Neural cell (in vitro differentiated cells): Measurements from ENCODE around the gene CLSTN1. TPM values are rescaled to one million over a fixed set of nuclear protein-coding genes. Genes with fewer than 3 reads are reported as not detected.

Source experiments
- H2AFZ ChIP-seq: fragments of 200-600, 300-800 bp; sonication (generic), shearing (Covaris generic); 2 replicates; pipeline ENCODE4 v1.6.0; 2014; ENCODE audit warnings: low read depth, mild to moderate bottlenecking, antibody characterized with exemption, low read length, moderate library complexity
- H3F3A ChIP-seq: fragments of 200-600 bp; shearing (Covaris generic); 2 replicates; pipeline ENCODE4 v1.6.1; 2016; ENCODE audit warnings: mild to moderate bottlenecking, moderate library complexity, mixed read lengths, antibody characterized with exemption, low read length; ENCODE audit not compliant: insufficient read depth, poor library complexity, severe bottlenecking
- H3K27ac ChIP-seq: fragments of 200-600, 300-800 bp; sonication (generic), shearing (Covaris generic); 2 replicates; pipeline ENCODE4 v1.5.1; 2014; ENCODE audit warnings: mild to moderate bottlenecking, low read length, moderate library complexity
- H3K27me3 ChIP-seq: fragments of 300-800, 200-600 bp; sonication (generic), shearing (Covaris generic); 2 replicates; pipeline ENCODE4 v1.6.0; 2014; ENCODE audit warnings: mild to moderate bottlenecking, low read depth, low read length, moderate library complexity; ENCODE audit not compliant: insufficient read depth
- H3K36me3 ChIP-seq: fragments of 300-800, 200-600 bp; sonication (generic), shearing (Covaris generic); 2 replicates; pipeline ENCODE4 v1.5.1; 2014; ENCODE audit warnings: mild to moderate bottlenecking, antibody characterized with exemption, low read length, moderate library complexity; ENCODE audit not compliant: insufficient read depth
- H3K4me2 ChIP-seq: fragments of 300-800, 200-600 bp; sonication (generic), shearing (Covaris generic); 2 replicates; pipeline ENCODE4 v1.6.0; 2014; ENCODE audit warnings: mild to moderate bottlenecking, low read length
- H3K4me3 ChIP-seq: fragments of 300-800, 200-600 bp; sonication (generic), shearing (Covaris generic); 2 replicates; pipeline ENCODE4 v1.5.1; 2014; ENCODE audit warnings: mild to moderate bottlenecking, low read length, moderate library complexity
- H3K79me2 ChIP-seq: fragments of 200-600 bp; shearing (Covaris generic); replicated peaks from 2 replicates; pipeline ENCODE4 v1.6.0; 2014; ENCODE audit warnings: mild to moderate bottlenecking, low read length, moderate library complexity; ENCODE audit not compliant: insufficient read depth
- H3K9ac ChIP-seq: fragments of 300-800, 200-600 bp; sonication (generic), shearing (Covaris generic); 2 replicates; pipeline ENCODE4 v1.6.1; 2016; ENCODE audit warnings: mild to moderate bottlenecking, low read length, mixed read lengths
- H3K9me2 ChIP-seq: fragments of 200-600 bp; shearing (Covaris generic); 2 replicates; pipeline ENCODE4 v1.6.1; 2016; ENCODE audit warnings: mild to moderate bottlenecking, low read length, mixed read lengths; ENCODE audit not compliant: insufficient read depth
- H3K9me3 ChIP-seq: fragments of 200-600, 300-800 bp; sonication (generic), shearing (Covaris generic); 2 replicates; pipeline ENCODE4 v1.6.1; 2016; ENCODE audit warnings: mild to moderate bottlenecking, mixed run types, low read length, moderate library complexity, mixed read lengths
- H4K20me1 ChIP-seq: fragments of 200-600 bp; shearing (Covaris generic); 2 replicates; pipeline ENCODE4 v1.6.1; 2016; ENCODE audit warnings: mild to moderate bottlenecking, mixed run types; ENCODE audit not compliant: insufficient read depth
- EP300 ChIP-seq: fragments of 450-650 bp; conservative IDR thresholded peaks from 2 replicates; pipeline ENCODE4 v1.6.1; 2014; ENCODE audit warnings: antibody characterized with exemption, mild to moderate bottlenecking, moderate library complexity; ENCODE audit not compliant: poor library complexity, severe bottlenecking
- EZH2 ChIP-seq: fragments of 200-600, 300-800 bp; shearing (Covaris generic), sonication (generic); IDR thresholded peaks from 2 replicates; pipeline ENCODE4 v1.6.1; 2014; ENCODE audit warnings: antibody characterized with exemption, low read length, borderline replicate concordance, mild to moderate bottlenecking; ENCODE audit not compliant: insufficient read depth, poor library complexity, severe bottlenecking
- MXI1 ChIP-seq: fragments of 450-650 bp; conservative IDR thresholded peaks from 2 replicates; pipeline ENCODE4 v1.6.1; 2014; ENCODE audit warnings: antibody characterized with exemption, mild to moderate bottlenecking; ENCODE audit not compliant: poor library complexity, severe bottlenecking
- POLR2AphosphoS5 ChIP-seq: IDR thresholded peaks from 2 replicates; pipeline ENCODE4 v1.6.1; 2012
- RAD21 ChIP-seq: fragments of 450-650 bp; conservative IDR thresholded peaks from 2 replicates; pipeline ENCODE4 v1.6.1; 2014; ENCODE audit warnings: antibody characterized with exemption, mild to moderate bottlenecking, moderate library complexity
- SMC3 ChIP-seq: fragments of 450-650 bp; conservative IDR thresholded peaks from 2 replicates; pipeline ENCODE4 v1.6.1; 2014; ENCODE audit warnings: antibody characterized with exemption, mild to moderate bottlenecking, moderate library complexity; ENCODE audit not compliant: poor library complexity
- TAF1 ChIP-seq: IDR thresholded peaks from 2 replicates; pipeline ENCODE4 v1.6.1; 2012; ENCODE audit warnings: low read depth
- polyA plus RNA-seq: library from polyadenylated mRNA; depleted of rRNA; stranded (reverse); fragments of >200 nt; gene quantifications from 2 replicates; pipeline ENCODE4 v1.2.3, GENCODE V29; 2014
- TF ChIP-seq, protein P1 (sequence below): IDR thresholded peaks from 2 replicates; pipeline ENCODE4 v1.6.1; 2012; ENCODE audit warnings: borderline replicate concordance
- TF ChIP-seq, protein P2 (sequence below): fragments of 450-650 bp; IDR thresholded peaks from 2 replicates; pipeline ENCODE4 v1.5.1; 2014; ENCODE audit warnings: antibody characterized with exemption, mild to moderate bottlenecking, moderate library complexity; ENCODE audit not compliant: poor library complexity, severe bottlenecking

CLSTN1 gene
- polyA plus RNA-seq, 1 donor from 2014 or later: 77.2 TPM

DNA sequence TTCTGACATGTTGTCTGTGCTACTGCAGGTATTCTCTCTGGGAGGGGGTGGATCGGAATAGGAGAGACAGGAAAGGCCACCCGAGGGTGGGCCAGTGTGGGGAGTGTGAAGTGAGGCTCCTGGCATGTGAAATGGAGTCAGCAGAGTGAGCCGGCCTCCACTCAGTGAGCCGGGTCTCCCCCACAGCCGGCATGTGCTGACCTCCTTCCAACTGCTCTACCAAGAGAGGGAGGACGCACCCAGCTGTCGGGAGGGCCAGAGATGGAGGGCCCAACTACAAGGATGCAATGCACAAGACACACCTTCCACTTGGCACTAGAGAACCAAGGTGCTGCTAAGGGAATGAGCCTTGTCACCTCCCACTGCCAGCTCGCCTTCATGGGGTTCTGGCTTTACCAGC is 28.2 kb upstream of the CLSTN1 start:
- Histone ChIP-seq H3K9me2 (no peaks in the 10 kb centered on the region), H3K27ac (no peak overlapping the region), H3F3A (no peaks in the 10 kb centered on the region), H3K27me3 (no peaks in the 10 kb centered on the region), H3K36me3 (no peaks in the 10 kb centered on the region), H2AFZ (no peak overlapping the region), H4K20me1 (no peaks in the 10 kb centered on the region), H3K79me2 (no peaks in the 10 kb centered on the region), H3K9me3 (no peaks in the 10 kb centered on the region), H3K4me2 (no peak overlapping the region), H3K9ac (no peak overlapping the region), H3K4me3 (no peak overlapping the region)
- no peak for TF ChIP-seq POLR2AphosphoS5
- TF ChIP-seq, protein P1, sequence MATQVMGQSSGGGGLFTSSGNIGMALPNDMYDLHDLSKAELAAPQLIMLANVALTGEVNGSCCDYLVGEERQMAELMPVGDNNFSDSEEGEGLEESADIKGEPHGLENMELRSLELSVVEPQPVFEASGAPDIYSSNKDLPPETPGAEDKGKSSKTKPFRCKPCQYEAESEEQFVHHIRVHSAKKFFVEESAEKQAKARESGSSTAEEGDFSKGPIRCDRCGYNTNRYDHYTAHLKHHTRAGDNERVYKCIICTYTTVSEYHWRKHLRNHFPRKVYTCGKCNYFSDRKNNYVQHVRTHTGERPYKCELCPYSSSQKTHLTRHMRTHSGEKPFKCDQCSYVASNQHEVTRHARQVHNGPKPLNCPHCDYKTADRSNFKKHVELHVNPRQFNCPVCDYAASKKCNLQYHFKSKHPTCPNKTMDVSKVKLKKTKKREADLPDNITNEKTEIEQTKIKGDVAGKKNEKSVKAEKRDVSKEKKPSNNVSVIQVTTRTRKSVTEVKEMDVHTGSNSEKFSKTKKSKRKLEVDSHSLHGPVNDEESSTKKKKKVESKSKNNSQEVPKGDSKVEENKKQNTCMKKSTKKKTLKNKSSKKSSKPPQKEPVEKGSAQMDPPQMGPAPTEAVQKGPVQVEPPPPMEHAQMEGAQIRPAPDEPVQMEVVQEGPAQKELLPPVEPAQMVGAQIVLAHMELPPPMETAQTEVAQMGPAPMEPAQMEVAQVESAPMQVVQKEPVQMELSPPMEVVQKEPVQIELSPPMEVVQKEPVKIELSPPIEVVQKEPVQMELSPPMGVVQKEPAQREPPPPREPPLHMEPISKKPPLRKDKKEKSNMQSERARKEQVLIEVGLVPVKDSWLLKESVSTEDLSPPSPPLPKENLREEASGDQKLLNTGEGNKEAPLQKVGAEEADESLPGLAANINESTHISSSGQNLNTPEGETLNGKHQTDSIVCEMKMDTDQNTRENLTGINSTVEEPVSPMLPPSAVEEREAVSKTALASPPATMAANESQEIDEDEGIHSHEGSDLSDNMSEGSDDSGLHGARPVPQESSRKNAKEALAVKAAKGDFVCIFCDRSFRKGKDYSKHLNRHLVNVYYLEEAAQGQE: no peak
- TF ChIP-seq MXI1: no peak
- no peak for TF ChIP-seq RAD21
- TF ChIP-seq EP300: no peak
- TF ChIP-seq SMC3: no peak
- TF ChIP-seq EZH2: no peak
- TF ChIP-seq TAF1: no peak
- TF ChIP-seq, protein P2, sequence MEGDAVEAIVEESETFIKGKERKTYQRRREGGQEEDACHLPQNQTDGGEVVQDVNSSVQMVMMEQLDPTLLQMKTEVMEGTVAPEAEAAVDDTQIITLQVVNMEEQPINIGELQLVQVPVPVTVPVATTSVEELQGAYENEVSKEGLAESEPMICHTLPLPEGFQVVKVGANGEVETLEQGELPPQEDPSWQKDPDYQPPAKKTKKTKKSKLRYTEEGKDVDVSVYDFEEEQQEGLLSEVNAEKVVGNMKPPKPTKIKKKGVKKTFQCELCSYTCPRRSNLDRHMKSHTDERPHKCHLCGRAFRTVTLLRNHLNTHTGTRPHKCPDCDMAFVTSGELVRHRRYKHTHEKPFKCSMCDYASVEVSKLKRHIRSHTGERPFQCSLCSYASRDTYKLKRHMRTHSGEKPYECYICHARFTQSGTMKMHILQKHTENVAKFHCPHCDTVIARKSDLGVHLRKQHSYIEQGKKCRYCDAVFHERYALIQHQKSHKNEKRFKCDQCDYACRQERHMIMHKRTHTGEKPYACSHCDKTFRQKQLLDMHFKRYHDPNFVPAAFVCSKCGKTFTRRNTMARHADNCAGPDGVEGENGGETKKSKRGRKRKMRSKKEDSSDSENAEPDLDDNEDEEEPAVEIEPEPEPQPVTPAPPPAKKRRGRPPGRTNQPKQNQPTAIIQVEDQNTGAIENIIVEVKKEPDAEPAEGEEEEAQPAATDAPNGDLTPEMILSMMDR: no peak

DNA sequence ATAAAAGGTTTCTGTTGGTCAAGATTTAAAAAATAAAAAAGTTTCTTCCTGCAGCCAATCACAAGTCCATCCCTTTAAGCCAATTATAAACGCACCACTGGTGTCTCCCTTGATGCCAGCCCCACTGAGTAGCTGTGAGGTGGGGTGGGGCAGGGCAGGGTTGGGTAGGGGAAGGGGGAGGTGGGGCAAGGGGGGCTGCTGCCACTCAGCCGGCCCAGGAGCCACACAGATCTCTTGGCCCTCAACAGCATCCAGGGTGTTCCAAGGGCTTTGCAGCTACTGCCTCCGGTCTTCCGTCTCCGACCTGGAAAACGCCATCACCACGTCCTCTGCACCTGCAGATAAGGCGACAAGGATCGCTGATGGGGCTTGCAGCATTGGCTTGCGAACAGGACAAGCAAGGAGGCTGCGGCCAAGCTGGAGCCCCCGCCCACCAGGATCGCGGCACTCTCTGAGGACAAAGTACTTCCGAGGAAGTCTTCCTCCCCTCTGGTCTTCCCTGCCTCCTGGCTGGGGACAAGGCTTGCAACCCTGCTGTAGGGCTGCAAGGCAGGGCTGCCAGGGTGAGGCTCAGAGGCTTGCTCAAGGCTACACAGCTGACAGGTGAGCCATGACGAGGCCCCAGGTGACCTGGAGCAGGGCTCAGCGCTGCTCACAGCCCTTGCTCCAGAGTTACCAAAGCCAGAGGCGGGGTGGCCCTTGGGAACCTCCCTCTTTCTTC is 26.8 kb upstream of the CLSTN1 start:
- Histone ChIP-seq H3K4me3 (no peak overlapping the region), H3K27ac (no peak overlapping the region)

More for the DNA sequence above, 26.8 kb upstream of the CLSTN1 start:
- no peaks in the 10 kb centered on the region for H3F3A ChIP-seq
- no peaks in the 10 kb centered on the region for H3K27me3 ChIP-seq
- H3K79me2 ChIP-seq: no peaks in the 10 kb centered on the region
- H2AFZ ChIP-seq: no peak overlapping the region
- no peak overlapping the region for H3K4me2 ChIP-seq
- TF ChIP-seq MXI1 (no peak), SMC3 (no peak), EP300 (no peak), RAD21 (no peak), POLR2AphosphoS5 (no peak), EZH2 (no peak), TAF1 (no peak)
- TF ChIP-seq, protein P2: no peak
- TF ChIP-seq, protein P1: no peak
- no peaks in the 10 kb centered on the region for H3K9me2 ChIP-seq
- H3K9me3 ChIP-seq: no peaks in the 10 kb centered on the region
- H3K36me3 ChIP-seq: no peaks in the 10 kb centered on the region
- no peak overlapping the region for H3K9ac ChIP-seq
- H4K20me1 ChIP-seq: no peaks in the 10 kb centered on the region
